Measurements from ENCODE around the gene CARNS1.

CARNS1 gene

DNA sequence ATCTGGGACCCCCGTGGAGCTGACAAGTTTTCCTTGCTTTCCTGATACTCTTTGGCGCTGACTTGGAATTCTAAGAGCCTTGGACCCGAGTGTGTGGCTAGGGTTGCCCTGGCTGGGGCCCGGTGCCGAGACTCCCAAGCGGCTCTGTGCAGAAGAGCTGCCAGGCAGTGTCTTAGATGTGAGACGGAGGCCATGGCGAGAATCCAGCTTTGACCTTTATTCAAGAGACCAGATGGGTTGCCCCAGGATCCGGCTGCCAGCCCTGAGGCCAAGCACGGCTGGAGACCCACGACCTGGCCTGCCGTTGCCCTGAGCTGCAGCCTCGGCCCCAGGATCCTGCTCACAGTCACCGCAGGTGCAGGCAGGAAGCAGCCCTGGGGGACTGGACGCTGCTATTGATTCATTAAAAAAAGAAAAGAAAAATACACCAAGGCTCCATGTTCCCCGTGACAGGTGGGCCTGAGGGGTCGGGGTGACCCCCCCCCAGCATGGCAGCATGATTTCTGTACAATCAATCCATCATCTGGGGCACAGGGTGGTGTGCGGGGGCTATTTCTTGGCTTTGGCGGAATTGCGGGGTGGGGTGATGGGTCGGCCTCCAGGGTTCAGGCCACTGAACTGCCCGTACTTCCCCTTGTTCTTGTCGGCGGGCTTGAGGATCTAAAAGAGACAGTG lies 17.4 kb upstream of the CARNS1 start:
- CTCF ChIA-PET, result no interaction called here
- TF ChIP-seq ELF4 (IDR thresholded peaks at IDR 0.05), result no peak
- no peak for TF ChIP-seq BHLHE40 (IDR thresholded peaks at IDR 0.05; ENCODE audit: borderline replicate concordance)
- TF ChIP-seq FOXK2 (IDR thresholded peaks at IDR 0.05), result no peak
- TF ChIP-seq PKNOX1 (IDR thresholded peaks at IDR 0.05), result no peak
- no peak for TF ChIP-seq TARDBP (IDR thresholded peaks at IDR 0.05)
- TF ChIP-seq ZNF384 (IDR thresholded peaks at IDR 0.05), result no peak
- no peak for TF ChIP-seq FOXM1 (IDR thresholded peaks at IDR 0.05; ENCODE audit: borderline replicate concordance)
- TF ChIP-seq NFRKB (IDR thresholded peaks at IDR 0.05), result no peak
- no peak for TF ChIP-seq HDGF (IDR thresholded peaks at IDR 0.05; ENCODE audit: borderline replicate concordance)
- no peak for TF ChIP-seq SUZ12 (IDR thresholded peaks at IDR 0.05)
- TF ChIP-seq ARNT (IDR thresholded peaks at IDR 0.05), result no peak
- no peak for TF ChIP-seq CTBP1 (IDR thresholded peaks at IDR 0.05; ENCODE audit: borderline replicate concordance)
- TF ChIP-seq L3MBTL2 (conservative IDR thresholded peaks at IDR 0.05), result no peak
- no peak for TF ChIP-seq LEF1 (IDR thresholded peaks at IDR 0.05; ENCODE audit: borderline replicate concordance)
- TF ChIP-seq SP1 (IDR thresholded peaks at IDR 0.05), result no peak
- TF ChIP-seq FOXA1 (IDR thresholded peaks at IDR 0.05), result no peak
- POLR2A ChIA-PET, result interaction anchor here (0.8 kb wide), 1 partner anchor 9 kb away, joined by 3 read pairs; no protein-coding TSS in a partner anchor
- no peak for DNase-seq (ENCODE audit: extremely low spot score)

GRCh38 chr11:67398661-67399563 lies 16.6 kb upstream of the CARNS1 start:
- no peak for DNase-seq (ENCODE audit: extremely low spot score)
- CTCF ChIA-PET, result interaction anchor here (0.6 kb wide), 1 partner anchor 153 kb away, joined by 3 read pairs; no protein-coding TSS in a partner anchor
- TF ChIP-seq BHLHE40 (IDR thresholded peaks at IDR 0.05; ENCODE audit: borderline replicate concordance), result no peak
- TF ChIP-seq SP1 (IDR thresholded peaks at IDR 0.05), result no peak
- TF ChIP-seq LEF1 (IDR thresholded peaks at IDR 0.05; ENCODE audit: borderline replicate concordance), result no peak
- no peak for TF ChIP-seq L3MBTL2 (conservative IDR thresholded peaks at IDR 0.05)
- no peak for TF ChIP-seq HDGF (IDR thresholded peaks at IDR 0.05; ENCODE audit: borderline replicate concordance)
- no peak for TF ChIP-seq ZNF384 (IDR thresholded peaks at IDR 0.05)
- no peak for TF ChIP-seq NFRKB (IDR thresholded peaks at IDR 0.05)
- no peak for TF ChIP-seq CTBP1 (IDR thresholded peaks at IDR 0.05; ENCODE audit: borderline replicate concordance)
- no peak for TF ChIP-seq PKNOX1 (IDR thresholded peaks at IDR 0.05)
- no peak for TF ChIP-seq FOXM1 (IDR thresholded peaks at IDR 0.05; ENCODE audit: borderline replicate concordance)
- TF ChIP-seq ARNT (IDR thresholded peaks at IDR 0.05), result no peak
- TF ChIP-seq ELF4 (IDR thresholded peaks at IDR 0.05), result no peak
- TF ChIP-seq FOXK2 (IDR thresholded peaks at IDR 0.05), result no peak
- no peak for TF ChIP-seq TARDBP (IDR thresholded peaks at IDR 0.05)
- TF ChIP-seq FOXA1 (IDR thresholded peaks at IDR 0.05), result no peak
- no peak for TF ChIP-seq SUZ12 (IDR thresholded peaks at IDR 0.05)
- POLR2A ChIA-PET, result interaction anchor here (1.4 to 3.9 kb wide), 2 partner anchors 20 to 30 kb away, joined by 3 to 42 read pairs; partner anchors contain the start of gene RPS6KB2

- DNase-seq (ENCODE audit: extremely low spot score), result no peak
- CTCF ChIA-PET, result interaction anchor here (1.2 to 2.0 kb wide), 4 partner anchors 9 to 49 kb away, joined by 4 to 5 read pairs (median 4); partner anchors contain the start of gene RAD9A
These were observed 15.1 kb upstream of the CARNS1 start for GRCh38 chr11:67400251-67400941.

More at GRCh38 chr11:67400251-67400941, 15.1 kb upstream of the CARNS1 start:
- POLR2A ChIA-PET, result interaction anchor here (0.9 to 4.2 kb wide), 11 partner anchors 9 to 82 kb away, joined by 3 to 50 read pairs (median 9); partner anchors contain the start of genes AIP, RAD9A, RPS6KB2 and TMEM134
- TF ChIP-seq BHLHE40 (IDR thresholded peaks at IDR 0.05; ENCODE audit: borderline replicate concordance), result no peak
- no peak for TF ChIP-seq LEF1 (IDR thresholded peaks at IDR 0.05; ENCODE audit: borderline replicate concordance)
- TF ChIP-seq CTBP1 (IDR thresholded peaks at IDR 0.05; ENCODE audit: borderline replicate concordance), result no peak
- no peak for TF ChIP-seq HDGF (IDR thresholded peaks at IDR 0.05; ENCODE audit: borderline replicate concordance)
- no peak for TF ChIP-seq TARDBP (IDR thresholded peaks at IDR 0.05)
- TF ChIP-seq ZNF384 (IDR thresholded peaks at IDR 0.05), result no peak
- no peak for TF ChIP-seq FOXM1 (IDR thresholded peaks at IDR 0.05; ENCODE audit: borderline replicate concordance)
- no peak for TF ChIP-seq L3MBTL2 (conservative IDR thresholded peaks at IDR 0.05)
- TF ChIP-seq ELF4 (IDR thresholded peaks at IDR 0.05), result no peak
- TF ChIP-seq PKNOX1 (IDR thresholded peaks at IDR 0.05), result no peak
- TF ChIP-seq ARNT (IDR thresholded peaks at IDR 0.05), result no peak
- TF ChIP-seq FOXA1 (IDR thresholded peaks at IDR 0.05), result no peak
- no peak for TF ChIP-seq SP1 (IDR thresholded peaks at IDR 0.05)
- no peak for TF ChIP-seq NFRKB (IDR thresholded peaks at IDR 0.05)
- TF ChIP-seq SUZ12 (IDR thresholded peaks at IDR 0.05), result no peak
- no peak for TF ChIP-seq FOXK2 (IDR thresholded peaks at IDR 0.05)
